Measurements from ENCODE around the gene RAB1A. TPM values are rescaled to one million over a fixed set of nuclear protein-coding genes. Genes with fewer than 3 reads are reported as not detected.
A peak's percentile ranks its signal among the peaks of the same experiment; 100 is the strongest.
"Not testable (repeated sequence)": the region's sequence is repeated elsewhere in the genome, so short reads cannot be mapped to it uniquely, and the experiment has no call there.

RAB1A gene
- total RNA-seq: 10 to 100 TPM; 66.8 to 72.3 TPM

DNA sequence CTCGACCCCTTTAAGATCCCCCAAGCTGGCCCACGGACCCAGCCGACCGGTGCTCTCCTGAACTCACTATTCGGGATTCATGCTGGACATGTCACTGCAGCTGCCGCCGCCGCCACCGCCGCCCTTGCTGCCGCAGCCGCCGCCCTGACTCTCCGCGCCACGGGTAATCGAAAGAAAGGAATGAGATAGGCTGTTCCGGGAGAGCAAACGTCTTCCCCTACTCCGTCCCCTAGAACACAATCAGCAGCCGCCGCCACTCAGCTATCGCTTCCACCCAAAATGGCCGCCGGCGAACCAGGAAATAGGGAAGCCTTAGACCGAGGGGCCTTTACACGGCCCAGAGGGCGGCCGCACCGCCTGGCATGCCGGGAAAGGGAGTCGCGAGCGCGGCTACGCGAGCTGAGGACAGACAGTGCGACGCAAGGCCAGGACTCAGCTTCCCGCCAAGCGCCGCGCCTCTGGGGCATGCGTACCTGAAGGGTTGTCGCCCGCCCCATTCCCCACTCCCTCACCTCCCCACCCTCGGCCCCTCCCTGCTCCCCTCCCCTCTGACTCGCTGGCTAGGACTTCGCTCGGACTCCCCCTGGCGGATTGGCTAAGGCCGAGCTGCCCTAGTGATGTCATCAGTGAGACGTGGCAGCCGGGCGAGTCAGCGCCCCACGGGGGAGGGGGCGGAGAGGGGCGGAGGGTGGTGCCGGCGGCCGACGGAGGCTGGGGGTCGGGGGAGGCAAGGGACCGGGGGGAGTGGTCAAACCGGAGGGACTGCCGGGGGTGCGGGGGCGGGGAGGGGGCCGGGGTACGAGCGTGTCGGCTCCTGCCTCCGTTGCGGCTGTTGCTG, at the start of gene RAB1A:
RAB1A (minus strand) TSS at position 281 of the 838 bp plus-strand sequence; CDS start at position 90, 191 bp downstream.
- ATAC-seq: peak; percentile 88 to 95
- DNase-seq (ENCODE audit: low spot score in 2 of 2): peak; percentile 96 to 98
- peaks cover 13 to 19% of the 10 kb centered on the region in 2 donors for H3K36me3 Mint-ChIP-seq
- no peaks in the 10 kb centered on the region for H3K9me3 Mint-ChIP-seq
- peak within 1 kb of the TSS; percentile 98 to 99 for H3K27ac Mint-ChIP-seq

- ATAC-seq: no peak
- no peaks in the 10 kb centered on the region for H3K9me3 Mint-ChIP-seq
- DNase-seq (ENCODE audit: low spot score in 2 of 2): no peak
- no peak overlapping the region for H3K27ac Mint-ChIP-seq
- no peaks in the 10 kb centered on the region for H3K36me3 Mint-ChIP-seq
Measured at GRCh38 chr2:65177751-65178442, 48.0 kb upstream of the RAB1A start.

GRCh38 chr2:65175894-65176530, 46.1 kb upstream of the RAB1A start:
- Mint-ChIP-seq H3K36me3 (no peaks in the 10 kb centered on the region), H3K27ac (no peak overlapping the region), H3K9me3 (no peaks in the 10 kb centered on the region)
- ATAC-seq (no peak), DNase-seq (ENCODE audit: low spot score in 2 of 2) (no peak)

DNA sequence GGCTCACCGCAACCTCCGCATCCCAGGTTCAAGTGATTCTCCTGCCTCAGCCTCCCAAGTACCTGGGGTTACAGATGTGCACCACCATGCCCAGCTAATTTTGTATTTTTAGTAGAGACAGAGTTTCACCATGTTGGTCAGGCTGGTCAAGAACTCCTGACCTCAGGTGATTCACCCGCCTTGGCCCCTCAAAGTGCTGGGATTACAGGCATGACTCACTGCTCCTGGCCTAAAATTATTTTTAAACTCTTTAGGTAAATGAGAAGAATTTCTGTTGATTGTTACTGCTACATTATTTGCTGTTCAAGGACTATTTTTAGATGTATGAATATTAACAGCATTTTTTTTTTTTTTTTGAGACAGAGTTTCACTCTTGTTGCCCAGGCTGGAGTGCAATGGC, 44.1 kb upstream of the RAB1A start:
- not testable (repeated sequence) for H3K36me3 Mint-ChIP-seq; H3K9me3 Mint-ChIP-seq; DNase-seq (ENCODE audit: low spot score in 2 of 2); ATAC-seq; H3K27ac Mint-ChIP-seq

- H3K27ac Mint-ChIP-seq: no peak overlapping the region
- H3K36me3 Mint-ChIP-seq: no peaks in the 10 kb centered on the region
- H3K9me3 Mint-ChIP-seq: no peaks in the 10 kb centered on the region
- DNase-seq (ENCODE audit: low spot score in 2 of 2): no peak
- ATAC-seq: no peak
Measured at GRCh38 chr2:65172994-65173790, 43.3 kb upstream of the RAB1A start.

GRCh38 chr2:65170611-65171477, 40.9 kb upstream of the RAB1A start:
- H3K27ac Mint-ChIP-seq: not testable (repeated sequence)

GRCh38 chr2:65169760-65170136, 39.8 kb upstream of the RAB1A start:
- DNase-seq (ENCODE audit: low spot score in 2 of 2): no peak
- no peaks in the 10 kb centered on the region for H3K36me3 Mint-ChIP-seq
- H3K9me3 Mint-ChIP-seq: no peaks in the 10 kb centered on the region
- ATAC-seq: no peak
- H3K27ac Mint-ChIP-seq: no peak overlapping the region

More at GRCh38 chr2:65170611-65171477, 40.9 kb upstream of the RAB1A start:
- H3K9me3 Mint-ChIP-seq; DNase-seq (ENCODE audit: low spot score in 2 of 2); H3K36me3 Mint-ChIP-seq; ATAC-seq: not testable (repeated sequence)

GRCh38 chr2:65165558-65165957, 35.7 kb upstream of the RAB1A start:
- no peak for ATAC-seq
- H3K27ac Mint-ChIP-seq: no peak overlapping the region
- no peak for DNase-seq (ENCODE audit: low spot score in 2 of 2)
- H3K36me3 Mint-ChIP-seq: no peaks in the 10 kb centered on the region
- H3K9me3 Mint-ChIP-seq: no peaks in the 10 kb centered on the region

DNA sequence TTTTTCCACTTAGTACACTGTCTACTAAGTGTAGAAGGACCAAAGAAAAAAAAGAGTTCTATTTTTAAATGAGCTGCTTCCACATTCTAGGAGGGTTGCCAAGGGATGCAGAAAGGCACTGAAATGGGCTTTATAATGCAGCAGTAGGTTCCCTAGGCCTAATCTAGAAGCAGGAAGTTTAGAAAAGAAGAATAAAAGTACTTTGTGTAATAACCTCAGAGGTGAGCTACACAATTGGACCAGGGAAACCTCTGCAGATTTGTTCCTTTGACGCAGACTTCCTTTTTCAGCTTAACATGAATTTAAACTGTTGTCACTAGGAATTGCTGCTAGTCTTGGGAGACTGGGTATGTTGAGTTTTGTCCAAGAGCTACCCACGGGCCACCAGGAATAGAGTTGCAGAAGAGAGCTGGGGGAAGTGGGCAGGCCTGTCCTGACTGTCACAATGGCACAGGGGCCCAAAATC, 34.6 kb upstream of the RAB1A start:
- ATAC-seq: no peak
- H3K36me3 Mint-ChIP-seq: no peaks in the 10 kb centered on the region
- DNase-seq (ENCODE audit: low spot score in 2 of 2): no peak

GRCh38 chr2:65161551-65162100, 31.7 kb upstream of the RAB1A start:
- Mint-ChIP-seq H3K9me3 (no peaks in the 10 kb centered on the region), H3K27ac (no peak overlapping the region), H3K36me3 (no peaks in the 10 kb centered on the region)
- no peak for DNase-seq (ENCODE audit: low spot score in 2 of 2)
- ATAC-seq: no peak

More for the DNA sequence above, 34.6 kb upstream of the RAB1A start:
- no peak overlapping the region for H3K27ac Mint-ChIP-seq
- no peaks in the 10 kb centered on the region for H3K9me3 Mint-ChIP-seq

- ATAC-seq: no peak
- H3K27ac Mint-ChIP-seq: peak overlapping the region; percentile 0 to 15
- no peak for DNase-seq (ENCODE audit: low spot score in 2 of 2)
- H3K9me3 Mint-ChIP-seq: no peaks in the 10 kb centered on the region
- H3K36me3 Mint-ChIP-seq: no peaks in the 10 kb centered on the region
Measured at GRCh38 chr2:65159906-65160305, 30.0 kb upstream of the RAB1A start.

- H3K9me3 Mint-ChIP-seq: no peaks in the 10 kb centered on the region
- H3K36me3 Mint-ChIP-seq: no peaks in the 10 kb centered on the region
- no peak for DNase-seq (ENCODE audit: low spot score in 2 of 2)
- peak overlapping the region in 1 of 2 donors; percentile 0 for H3K27ac Mint-ChIP-seq
- no peak for ATAC-seq
Measured at GRCh38 chr2:65159261-65159660, 29.4 kb upstream of the RAB1A start.

- no peak overlapping the region for H3K27ac Mint-ChIP-seq
- DNase-seq (ENCODE audit: low spot score in 2 of 2) (no peak), ATAC-seq (no peak)
- H3K9me3 Mint-ChIP-seq: no peaks in the 10 kb centered on the region
- H3K36me3 Mint-ChIP-seq: no peaks in the 10 kb centered on the region
Measured at GRCh38 chr2:65158557-65158956, 28.7 kb upstream of the RAB1A start.

- ATAC-seq; H3K36me3 Mint-ChIP-seq; DNase-seq (ENCODE audit: low spot score in 2 of 2); H3K27ac Mint-ChIP-seq; H3K9me3 Mint-ChIP-seq: not testable (repeated sequence)
Measured at GRCh38 chr2:65157856-65158255, 27.9 kb upstream of the RAB1A start.

- no peak for DNase-seq (ENCODE audit: low spot score in 2 of 2)
- no peak for ATAC-seq
- no peaks in the 10 kb centered on the region for H3K36me3 Mint-ChIP-seq
- no peak overlapping the region for H3K27ac Mint-ChIP-seq
- no peaks in the 10 kb centered on the region for H3K9me3 Mint-ChIP-seq
Measured at GRCh38 chr2:65156041-65156440, 26.1 kb upstream of the RAB1A start.

Data from activated naive CD4-positive, alpha-beta T cell treated with anti-CD3 and anti-CD28 coated beads, Interleukin-2, amount 50 U/mL, for 72 hours (primary cell).